CD4-positive, alpha-beta T cell treated with Interferon alpha-2 for 1 hour (primary cell): ENCODE data around the gene TRAPPC12.

Source experiments
- DNase-seq, 2 donors: peaks; one replicate each; pipeline ENCODE4 v3.0.0-alpha.2; 2020 to 2022

The TRAPPC12 gene

DNA sequence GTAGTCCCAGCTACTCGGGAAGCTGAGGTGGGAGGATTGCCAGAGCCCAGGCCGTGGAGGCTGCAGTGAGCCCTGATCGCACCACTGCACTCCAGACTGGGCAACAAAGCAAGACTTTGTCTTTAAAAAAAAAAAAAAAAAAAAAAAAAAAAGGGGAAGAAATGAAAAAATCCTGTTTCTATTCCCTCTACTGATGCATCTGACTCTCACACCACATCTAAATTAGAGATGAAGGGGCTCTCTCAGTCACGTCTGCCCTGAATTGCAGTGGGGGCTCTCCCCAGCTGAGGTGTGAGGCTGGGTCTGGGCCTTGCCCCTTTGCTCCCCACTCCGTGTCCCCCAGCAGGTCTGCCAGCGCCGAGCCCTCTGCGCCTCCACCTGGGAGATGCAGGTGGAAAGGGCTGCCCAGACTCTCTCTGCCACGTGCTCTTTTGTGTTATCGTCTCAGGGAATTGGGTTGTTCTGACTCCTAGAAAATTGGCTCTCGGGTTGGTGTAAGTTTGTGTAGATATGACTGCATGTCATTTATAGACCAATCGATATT is 30.2 kb downstream of the TRAPPC12 start:
- no peak for DNase-seq

- DNase-seq: no peak
Observed at GRCh38 chr2:3411103-3411502, 31.6 kb downstream of the TRAPPC12 start.

DNA sequence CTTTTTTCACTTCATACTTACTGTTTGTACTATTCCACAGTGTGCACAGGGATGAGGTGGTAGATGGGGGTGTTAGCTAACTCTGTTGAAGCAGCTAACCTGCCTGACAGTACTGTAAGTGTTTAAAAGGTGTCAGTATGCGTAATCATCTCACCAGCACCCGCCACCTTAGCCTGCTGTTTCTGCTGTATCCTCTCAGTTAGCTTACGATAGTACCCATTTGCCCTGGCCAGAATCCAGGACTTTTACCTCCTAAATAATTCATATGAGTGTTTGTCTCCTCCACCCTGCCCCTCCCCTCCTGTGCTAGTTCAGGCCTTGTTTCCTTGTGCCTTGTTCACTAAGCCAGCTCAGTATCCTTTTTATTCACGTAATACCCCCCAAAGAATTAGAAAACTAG is 34.2 kb downstream of the TRAPPC12 start:
- DNase-seq: no peak

GRCh38 chr2:3414133-3414860 is 34.8 kb downstream of the TRAPPC12 start:
- DNase-seq: no peak

- DNase-seq: no peak
Observed at GRCh38 chr2:3418766-3419404, 39.4 kb downstream of the TRAPPC12 start.

GRCh38 chr2:3420076-3420768 is 40.7 kb downstream of the TRAPPC12 start:
- no peak for DNase-seq

- DNase-seq: no peak
Observed at GRCh38 chr2:3420769-3421397, 41.4 kb downstream of the TRAPPC12 start.

DNA sequence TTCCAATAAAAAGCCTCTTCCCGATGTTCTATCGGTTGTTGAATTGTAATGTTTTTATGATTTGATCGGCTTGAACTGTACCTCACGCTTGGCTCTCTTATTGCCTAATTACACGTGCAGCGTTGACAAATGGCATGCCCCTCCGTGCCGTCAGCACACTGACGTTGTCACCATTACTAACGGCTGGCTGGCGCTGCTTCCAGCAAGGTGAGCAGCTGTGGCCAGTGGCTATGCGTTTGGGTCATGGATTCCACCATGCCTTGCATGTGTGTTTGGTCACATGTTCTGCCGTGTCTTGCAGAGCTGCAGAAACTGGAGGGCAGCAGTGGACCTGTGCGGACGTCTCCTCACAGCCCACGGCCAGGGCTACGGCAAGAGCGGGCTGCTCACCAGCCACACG is 42.1 kb downstream of the TRAPPC12 start:
- no peak for DNase-seq

DNA sequence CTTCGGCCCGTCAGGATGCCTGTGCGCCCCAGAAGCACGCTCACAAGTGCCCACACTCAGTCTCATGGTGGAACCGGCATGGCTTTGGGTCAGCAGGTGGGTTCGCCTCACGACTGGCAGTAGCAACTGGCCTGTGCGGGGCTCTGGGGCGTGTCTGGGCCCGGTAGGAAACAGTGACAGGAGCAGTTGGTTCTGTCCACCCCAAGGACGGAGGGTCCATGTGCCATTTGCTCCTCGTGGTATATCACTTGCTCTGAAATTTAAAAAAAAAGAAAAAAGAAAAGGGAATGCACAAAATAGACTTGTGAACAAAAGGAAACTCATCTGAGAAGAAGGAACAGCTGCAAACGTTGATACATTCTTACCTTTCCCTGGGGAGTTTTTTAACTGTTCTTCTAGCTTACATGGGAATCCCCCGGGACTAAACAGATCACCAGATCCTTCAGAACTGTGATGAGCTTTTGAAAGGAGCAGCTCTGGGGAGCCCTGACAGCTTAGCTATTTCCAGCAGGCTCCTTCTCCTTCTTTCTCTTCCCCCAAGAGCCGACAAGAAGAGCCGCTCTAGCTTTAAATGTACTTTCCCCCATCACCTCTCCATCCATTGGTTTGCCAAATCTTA is 42.8 kb downstream of the TRAPPC12 start:
- no peak for DNase-seq

DNA sequence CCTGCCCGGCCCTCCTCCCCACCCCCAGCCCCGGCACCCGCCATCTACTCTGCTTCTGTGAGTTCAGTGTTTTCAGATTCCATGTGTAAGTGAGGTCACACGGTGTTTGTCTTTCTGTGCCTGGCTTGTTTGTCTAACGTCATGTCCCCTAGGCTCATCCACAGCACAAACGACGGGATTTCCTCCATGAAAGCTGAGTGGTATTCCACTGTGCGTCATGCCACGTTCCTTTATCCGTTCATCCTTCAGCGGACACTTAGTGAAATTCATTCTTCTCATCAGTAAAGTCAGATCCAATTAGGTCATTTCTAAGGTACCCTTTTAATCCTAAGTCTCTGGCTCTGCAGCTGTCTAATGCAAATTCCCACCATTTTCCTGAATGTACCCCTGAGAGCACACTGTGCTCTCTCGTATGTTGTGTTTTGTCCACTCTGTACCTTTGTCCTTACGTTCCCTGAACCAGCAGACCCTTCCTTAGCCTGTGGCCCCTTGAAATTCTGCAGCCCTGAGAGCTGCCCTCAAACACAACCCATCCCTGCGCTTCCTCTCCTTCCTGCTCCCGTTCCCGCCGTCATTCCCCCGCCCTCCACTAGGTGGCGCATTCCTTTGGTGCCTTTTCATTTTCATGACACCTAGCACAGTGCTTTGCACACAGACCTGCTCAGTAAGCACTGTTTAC is 44.1 kb downstream of the TRAPPC12 start:
- DNase-seq: peak; percentile 47 to 75

DNA sequence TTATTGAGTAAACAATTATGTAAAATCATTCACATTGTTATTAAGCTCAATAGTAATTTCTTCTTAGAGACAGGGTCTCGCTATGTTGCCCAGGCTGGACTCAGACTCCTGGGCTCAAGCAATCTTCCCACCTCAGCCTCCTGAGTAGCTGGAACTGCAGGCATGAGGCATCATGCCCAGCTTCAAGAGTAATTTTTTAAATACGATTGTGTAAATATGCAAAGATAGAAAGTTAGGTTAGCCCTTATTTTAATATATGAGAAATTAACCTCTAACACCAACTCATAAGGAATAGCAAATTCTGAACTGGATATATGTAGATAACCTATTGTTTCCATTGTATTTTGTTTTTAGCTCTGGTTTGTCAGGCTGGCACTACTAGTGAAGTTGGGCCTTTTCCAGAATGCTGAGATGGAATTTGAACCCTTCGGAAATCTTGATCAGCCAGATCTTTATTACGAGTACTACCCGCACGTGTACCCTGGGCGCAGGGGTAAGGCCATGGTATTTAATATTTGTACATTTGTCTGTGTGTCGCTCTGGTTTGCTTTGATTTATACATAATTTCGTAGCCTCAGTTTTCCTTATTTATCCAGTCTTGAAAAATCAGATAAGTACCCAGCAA is 44.8 kb downstream of the TRAPPC12 start:
- DNase-seq: no peak

- no peak for DNase-seq
Observed at GRCh38 chr2:3426615-3427014, 47.1 kb downstream of the TRAPPC12 start.

GRCh38 chr2:3427272-3427671 is 47.8 kb downstream of the TRAPPC12 start:
- DNase-seq: no peak

- no peak for DNase-seq
Observed at GRCh38 chr2:3428577-3428976, 49.1 kb downstream of the TRAPPC12 start.

GRCh38 chr2:3429066-3429610 is 49.6 kb downstream of the TRAPPC12 start:
- no peak for DNase-seq

DNA sequence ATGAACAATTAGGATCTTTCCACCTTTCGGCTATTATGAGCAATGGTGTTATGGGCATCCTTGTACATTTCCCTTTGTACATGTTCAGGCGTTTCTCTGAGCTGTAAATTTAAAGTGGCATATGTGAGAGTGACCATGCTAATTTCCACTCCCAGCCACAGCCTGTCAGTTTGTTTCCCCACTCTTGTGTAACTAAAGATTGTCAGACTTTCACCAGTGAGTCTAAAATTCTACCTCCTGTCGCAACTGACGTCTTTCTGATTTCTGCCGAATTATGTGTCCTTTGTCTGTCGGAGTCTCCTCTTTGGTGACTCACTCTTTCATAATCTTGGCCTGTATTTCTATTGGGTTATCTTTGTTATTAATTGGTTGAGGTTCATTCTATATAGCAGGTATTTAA is 50.7 kb downstream of the TRAPPC12 start:
- no peak for DNase-seq

- DNase-seq: no peak
Observed at GRCh38 chr2:3430740-3431490, 51.4 kb downstream of the TRAPPC12 start.

DNA sequence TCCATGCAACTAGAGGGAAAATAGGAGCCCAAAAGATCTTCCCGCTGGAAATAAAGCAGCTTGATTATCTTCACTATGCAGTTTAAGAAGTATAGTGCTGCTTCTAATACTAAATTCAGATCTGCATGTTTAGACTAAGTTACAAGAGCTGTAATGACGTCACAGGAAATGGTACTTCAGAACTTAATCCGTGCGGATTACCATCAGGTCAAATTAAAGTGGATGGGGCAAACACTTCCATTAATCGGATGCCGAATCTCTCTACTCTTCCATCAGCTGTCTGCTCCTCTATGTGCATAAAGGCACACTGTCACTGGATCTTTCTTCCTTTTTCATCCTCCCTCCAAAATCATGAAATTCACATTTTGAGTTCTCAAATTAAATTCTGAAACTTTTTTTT is 52.6 kb downstream of the TRAPPC12 start:
- no peak for DNase-seq

GRCh38 chr2:3432693-3433338 is 53.3 kb downstream of the TRAPPC12 start:
- DNase-seq: no peak

DNA sequence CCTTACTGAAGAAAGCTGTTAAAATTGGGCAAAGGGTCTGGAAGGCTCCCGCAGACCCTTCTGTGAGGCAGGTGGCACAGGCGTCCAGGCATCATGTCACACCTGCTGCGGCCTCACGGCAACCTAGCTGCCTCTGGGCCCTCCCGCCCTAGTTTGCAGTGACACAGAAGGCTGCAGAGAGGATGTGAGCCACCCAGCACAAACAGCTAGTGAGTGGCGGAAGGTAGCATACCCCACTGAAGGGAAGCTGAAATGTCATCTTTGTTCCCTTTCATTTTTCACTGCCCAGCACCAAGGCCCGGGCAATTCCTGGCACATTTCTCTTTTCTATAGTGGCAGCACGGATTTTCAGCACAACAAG is 53.8 kb downstream of the TRAPPC12 start:
- DNase-seq: no peak
